ENCODE measurements around the gene RIMOC1. TPM values are rescaled to one million over a fixed set of nuclear protein-coding genes. Genes with fewer than 3 reads are reported as not detected.

Gene RIMOC1
- total RNA-seq, 1 donor from 2014 or later: 30.6 TPM

Other genes starting within 250 kb of the RIMOC1 start
- gene OXCT1, start 33.9 kb upstream of the RIMOC1 start, total RNA-seq: 46.7 TPM
- 11.2 TPM for gene FBXO4, start 20.9 kb downstream of the RIMOC1 start, total RNA-seq